KOPT-K1 (cell line): ENCODE measurements around the gene GANAB.
A peak's percentile ranks its signal among the peaks of the same experiment; 100 is the strongest.
"Not testable (repeated sequence)": the region's sequence is repeated elsewhere in the genome, so short reads cannot be mapped to it uniquely, and the experiment has no call there.

Experiments
- H3K27ac ChIP-seq: fragments of 200-600 bp; sonication (generic); 2 replicates; pipeline ENCODE4 v1.5.1; 2016; ENCODE audit warnings: antibody characterized with exemption, mild to moderate bottlenecking, low read depth, low read length; ENCODE audit not compliant: poor library complexity, severe bottlenecking
- H3K36me3 ChIP-seq: fragments of 200-600 bp; sonication (generic); 2 replicates; pipeline ENCODE4 v1.5.1; 2017; ENCODE audit warnings: antibody characterized with exemption, mild to moderate bottlenecking, low read length, moderate library complexity; ENCODE audit not compliant: insufficient read depth
- H3K9me3 ChIP-seq: fragments of 200-600 bp; sonication (generic); 2 replicates; pipeline ENCODE4 v1.5.1; 2017; ENCODE audit warnings: antibody characterized with exemption, low read length, mild to moderate bottlenecking; ENCODE audit not compliant: insufficient read depth, poor library complexity, severe bottlenecking

Gene GANAB

GRCh38 chr11:62675415-62675814 lies 29.0 kb upstream of the GANAB start:
- H3K9me3 ChIP-seq, H3K27ac ChIP-seq: not testable (repeated sequence)
- H3K36me3 ChIP-seq, result peaks cover 50% of the 10 kb centered on the region

- Histone ChIP-seq H3K36me3 (peaks cover 57% of the 10 kb centered on the region), H3K9me3 (no peaks in the 10 kb centered on the region), H3K27ac (no peak overlapping the region)
These were observed 26.7 kb upstream of the GANAB start for GRCh38 chr11:62673196-62673525.

DNA sequence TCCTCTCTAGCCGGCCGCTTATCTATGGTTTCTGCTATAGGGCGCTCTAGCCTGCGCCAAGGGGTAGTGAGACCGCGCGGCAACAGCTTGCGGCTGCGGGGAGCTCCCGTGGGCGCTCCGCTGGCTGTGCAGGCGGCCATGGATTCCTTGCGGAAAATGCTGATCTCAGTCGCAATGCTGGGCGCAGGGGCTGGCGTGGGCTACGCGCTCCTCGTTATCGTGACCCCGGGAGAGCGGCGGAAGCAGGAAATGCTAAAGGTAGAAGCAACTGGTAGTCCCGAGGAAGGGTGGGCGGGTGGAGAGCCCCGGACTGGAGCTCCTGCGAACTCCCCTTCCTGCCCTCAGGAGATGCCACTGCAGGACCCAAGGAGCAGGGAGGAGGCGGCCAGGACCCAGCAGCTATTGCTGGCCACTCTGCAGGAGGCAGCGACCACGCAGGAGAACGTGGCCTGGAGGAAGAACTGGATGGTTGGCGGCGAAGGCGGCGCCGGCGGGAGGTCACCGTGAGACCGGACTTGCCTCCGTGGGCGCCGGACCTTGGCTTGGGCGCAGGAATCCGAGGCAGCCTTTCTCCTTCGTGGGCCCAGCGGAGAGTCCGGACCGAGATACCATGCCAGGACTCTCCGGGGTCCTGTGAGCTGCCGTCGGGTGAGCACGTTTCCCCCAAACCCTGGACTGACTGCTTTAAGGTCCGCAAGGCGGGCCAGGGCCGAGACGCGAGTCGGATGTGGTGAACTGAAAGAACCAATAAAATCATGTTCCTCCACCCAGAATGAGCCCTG lies 25.4 kb upstream of the GANAB start, which contains the start of the genes LBHD1 and UQCC3:
LBHD1 (minus strand) TSS at position 660 of the 782 bp plus-strand sequence. CDS start 2,236 bp downstream, outside the sequence.
UQCC3 (plus strand) TSS at position 66 of the 782 bp plus-strand sequence; CDS start at position 139, 73 bp downstream.
- H3K9me3 ChIP-seq, result no peaks in the 10 kb centered on the region
- peaks cover 58% of the 10 kb centered on the region for H3K36me3 ChIP-seq
- peak within 1 kb of the TSS; percentile 93 for H3K27ac ChIP-seq

DNA sequence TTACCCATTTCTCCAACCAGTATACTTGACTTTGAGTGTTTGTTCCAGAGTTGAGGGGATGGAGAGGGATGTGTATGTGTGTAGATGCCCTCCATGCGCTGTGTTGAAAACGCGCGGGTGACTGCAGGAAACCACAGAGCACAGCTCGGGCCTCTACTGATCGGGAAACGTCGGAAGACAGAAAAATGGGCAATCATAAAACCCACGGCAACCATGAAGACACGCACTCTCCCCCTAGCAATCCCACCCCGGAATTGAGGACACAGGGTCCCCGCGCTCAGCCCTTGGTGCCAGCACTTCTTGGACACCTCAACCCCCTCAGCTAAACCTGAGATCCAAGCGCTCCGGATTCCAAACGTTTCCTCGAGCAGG lies 24.8 kb upstream of the GANAB start:
- Histone ChIP-seq H3K27ac (peak overlapping the region; percentile 93), H3K9me3 (no peaks in the 10 kb centered on the region), H3K36me3 (peaks cover 58% of the 10 kb centered on the region)

DNA sequence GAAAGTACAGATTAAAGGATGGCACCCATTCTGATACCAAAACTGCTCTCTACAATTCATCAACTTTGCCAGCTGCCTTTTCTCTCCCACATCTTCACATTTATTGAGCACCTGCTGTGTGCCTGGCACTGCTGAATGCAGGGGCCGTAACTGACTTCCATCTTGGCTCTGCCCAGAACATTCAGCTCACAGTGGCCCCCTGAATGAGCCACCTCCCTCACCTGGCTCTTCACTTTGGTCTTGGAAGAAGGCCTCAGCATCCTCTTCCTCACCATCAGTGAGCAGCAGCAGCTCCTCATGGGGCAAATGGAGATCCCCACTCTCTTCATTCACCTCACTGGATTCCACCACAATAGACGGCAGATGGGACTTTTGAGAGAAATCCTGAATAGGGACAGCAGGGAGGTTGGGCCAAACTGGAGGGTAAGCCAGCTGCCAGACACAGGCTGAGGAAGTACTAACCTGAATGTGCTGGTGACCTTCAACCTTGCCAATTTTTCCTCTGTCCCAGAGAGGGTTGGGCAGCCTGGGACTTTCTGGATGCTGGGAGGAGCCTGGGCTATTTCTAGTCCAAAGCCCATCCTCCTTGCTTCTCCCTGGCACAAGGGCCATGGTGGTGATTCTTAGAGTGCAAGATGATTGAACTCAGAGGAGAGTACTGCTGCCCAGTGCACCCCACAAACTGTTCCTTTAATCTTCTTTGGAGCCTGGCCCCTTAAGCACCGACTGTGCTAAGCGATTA lies 23.2 kb upstream of the GANAB start:
- Histone ChIP-seq H3K27ac (peak overlapping the region; percentile 4), H3K9me3 (no peaks in the 10 kb centered on the region), H3K36me3 (peaks cover 47% of the 10 kb centered on the region)

- H3K9me3 ChIP-seq, result no peaks in the 10 kb centered on the region
- peaks cover 37% of the 10 kb centered on the region for H3K36me3 ChIP-seq
- no peak overlapping the region for H3K27ac ChIP-seq
These were observed 21.0 kb upstream of the GANAB start for GRCh38 chr11:62667460-62667859.

DNA sequence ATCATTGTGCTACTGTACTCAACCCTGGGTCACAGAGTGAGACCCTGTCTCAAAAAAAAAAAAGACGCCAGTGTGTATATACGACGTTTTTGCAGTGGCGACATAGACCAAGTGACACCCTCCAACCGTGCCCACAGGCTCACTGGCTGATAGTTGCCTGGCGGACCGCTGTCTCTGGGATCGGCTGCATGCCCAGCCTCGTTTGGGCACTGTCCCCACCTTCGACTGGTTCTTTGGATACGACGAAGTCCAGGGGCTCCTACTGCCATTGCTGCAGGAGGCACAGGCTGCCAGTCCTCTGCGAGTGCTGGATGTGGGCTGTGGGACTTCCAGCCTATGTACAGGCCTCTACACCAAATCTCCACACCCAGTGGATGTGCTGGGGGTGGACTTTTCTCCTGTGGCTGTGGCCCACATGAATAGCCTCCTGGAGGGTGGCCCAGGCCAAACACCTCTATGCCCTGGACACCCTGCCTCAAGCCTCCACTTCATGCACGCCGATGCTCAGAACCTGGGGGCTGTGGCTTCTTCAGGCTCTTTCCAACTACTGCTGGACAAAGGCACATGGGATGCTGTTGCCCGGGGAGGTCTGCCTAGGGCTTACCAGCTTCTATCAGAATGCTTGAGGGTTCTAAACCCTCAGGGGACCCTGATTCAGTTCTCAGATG lies 20.0 kb upstream of the GANAB start:
- Histone ChIP-seq H3K27ac (peak overlapping the region; percentile 84), H3K9me3 (no peaks in the 10 kb centered on the region), H3K36me3 (peaks cover 47% of the 10 kb centered on the region)

DNA sequence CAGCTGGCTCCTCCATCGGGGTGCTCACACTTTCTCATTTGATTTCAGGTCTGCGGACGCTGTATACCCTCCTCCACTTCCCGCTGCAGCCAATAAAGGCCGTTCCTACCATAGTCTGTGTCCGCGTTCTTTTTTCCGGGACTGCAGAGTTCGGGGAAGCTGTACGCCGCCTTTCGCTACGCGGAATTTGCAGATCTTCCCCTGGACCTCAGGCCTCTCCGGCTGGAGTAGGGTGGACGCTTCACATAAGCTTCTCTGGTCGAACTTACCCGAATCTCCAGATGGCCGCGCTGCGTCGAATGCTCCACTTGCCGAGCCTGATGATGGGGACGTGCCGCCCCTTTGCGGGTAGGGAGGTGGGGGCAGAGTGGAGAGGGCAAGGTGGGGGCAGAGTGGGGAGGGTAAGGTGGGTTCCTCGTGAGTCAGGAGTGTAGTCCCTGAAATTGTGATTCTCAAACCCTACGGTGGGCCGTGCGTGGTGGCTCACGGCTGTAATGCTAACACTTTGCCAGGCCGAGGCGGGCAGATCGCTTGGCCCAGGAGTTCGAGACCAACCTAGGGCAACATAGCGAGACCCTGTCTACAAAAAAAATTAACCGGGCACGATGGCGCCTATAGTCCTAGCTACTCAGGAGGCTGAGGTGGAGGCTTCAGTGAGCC lies 19.3 kb upstream of the GANAB start:
- peak overlapping the region; percentile 84 for H3K27ac ChIP-seq
- H3K9me3 ChIP-seq, result no peaks in the 10 kb centered on the region
- H3K36me3 ChIP-seq, result peaks cover 52% of the 10 kb centered on the region

DNA sequence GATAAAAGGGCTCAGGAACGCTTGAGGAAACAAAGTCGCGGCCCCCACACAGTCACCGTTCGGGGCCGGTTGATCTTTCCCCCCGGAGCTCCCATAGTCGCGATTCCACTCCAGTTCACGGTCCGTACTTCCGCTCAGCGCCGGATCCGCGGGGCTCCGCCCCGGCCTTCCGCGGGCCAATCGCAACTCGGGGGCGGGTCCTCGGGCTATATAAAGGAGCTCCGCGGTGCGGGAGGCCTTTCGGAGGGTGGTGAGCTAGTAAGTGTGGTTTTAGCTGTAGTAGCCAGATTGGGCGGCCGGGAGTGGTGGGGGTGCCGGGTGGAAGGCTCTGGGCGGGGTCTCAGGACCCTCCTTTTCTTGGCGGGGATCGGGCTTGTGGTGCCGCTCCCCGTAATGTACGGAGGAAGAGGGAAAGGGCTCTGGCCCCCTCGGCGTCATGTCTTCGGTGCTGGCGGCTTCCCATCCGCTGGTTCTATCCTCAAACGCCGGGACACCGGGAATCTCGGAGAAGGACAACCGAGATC lies 18.7 kb upstream of the GANAB start, which contains the start of the genes C11orf98 and CSKMT:
C11orf98 (minus strand) TSS at position 136 of the 524 bp plus-strand sequence; CDS start at position 95, 41 bp downstream.
CSKMT (plus strand) TSS at position 238 of the 524 bp plus-strand sequence. CDS start 568 bp downstream, outside the sequence.
- peak within 1 kb of the TSS; percentile 84 for H3K27ac ChIP-seq
- H3K36me3 ChIP-seq, result peaks cover 56% of the 10 kb centered on the region
- no peaks in the 10 kb centered on the region for H3K9me3 ChIP-seq

- Histone ChIP-seq H3K27ac (peak overlapping the region; percentile 84), H3K9me3 (no peaks in the 10 kb centered on the region), H3K36me3 (peaks cover 52% of the 10 kb centered on the region)
These were observed 18.1 kb upstream of the GANAB start for GRCh38 chr11:62664405-62665074.

DNA sequence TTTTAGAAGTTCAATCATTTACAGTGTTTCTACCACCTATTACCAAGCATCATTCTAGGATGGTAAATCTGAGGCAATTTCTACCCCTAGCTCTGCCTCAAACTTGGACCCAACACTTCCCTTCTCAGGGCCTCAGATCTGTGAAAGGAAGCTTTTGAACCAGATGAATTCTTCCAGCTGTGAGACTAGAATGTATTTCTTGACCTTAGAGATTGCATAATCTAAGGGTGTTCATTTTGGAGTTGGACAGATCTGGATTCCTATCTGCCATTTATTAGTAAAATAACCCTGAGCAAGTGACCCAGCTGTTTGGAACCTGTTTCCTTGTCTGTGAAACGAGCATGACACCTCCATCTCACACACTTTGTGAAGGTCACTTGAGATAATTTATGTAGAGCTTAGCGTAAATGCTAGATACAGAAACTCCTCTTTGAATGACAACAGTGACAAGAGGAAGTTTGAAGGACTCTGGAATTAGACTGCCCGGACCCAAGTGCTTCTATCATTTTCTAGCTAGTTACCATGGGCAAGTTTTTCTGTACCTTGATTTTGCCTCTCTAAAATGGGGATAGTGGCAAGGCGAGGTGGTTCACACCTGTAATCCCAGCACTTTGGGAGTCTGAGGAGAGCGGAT lies 10.5 kb upstream of the GANAB start:
- Histone ChIP-seq H3K9me3 (no peaks in the 10 kb centered on the region), H3K36me3 (peaks cover 14% of the 10 kb centered on the region; the same call in 1 of the 2 replicates), H3K27ac (no peak overlapping the region)

GRCh38 chr11:62654297-62654696 lies 7.9 kb upstream of the GANAB start:
- Histone ChIP-seq H3K36me3 (peaks cover 6% of the 10 kb centered on the region), H3K9me3 (no peaks in the 10 kb centered on the region), H3K27ac (no peak overlapping the region)

DNA sequence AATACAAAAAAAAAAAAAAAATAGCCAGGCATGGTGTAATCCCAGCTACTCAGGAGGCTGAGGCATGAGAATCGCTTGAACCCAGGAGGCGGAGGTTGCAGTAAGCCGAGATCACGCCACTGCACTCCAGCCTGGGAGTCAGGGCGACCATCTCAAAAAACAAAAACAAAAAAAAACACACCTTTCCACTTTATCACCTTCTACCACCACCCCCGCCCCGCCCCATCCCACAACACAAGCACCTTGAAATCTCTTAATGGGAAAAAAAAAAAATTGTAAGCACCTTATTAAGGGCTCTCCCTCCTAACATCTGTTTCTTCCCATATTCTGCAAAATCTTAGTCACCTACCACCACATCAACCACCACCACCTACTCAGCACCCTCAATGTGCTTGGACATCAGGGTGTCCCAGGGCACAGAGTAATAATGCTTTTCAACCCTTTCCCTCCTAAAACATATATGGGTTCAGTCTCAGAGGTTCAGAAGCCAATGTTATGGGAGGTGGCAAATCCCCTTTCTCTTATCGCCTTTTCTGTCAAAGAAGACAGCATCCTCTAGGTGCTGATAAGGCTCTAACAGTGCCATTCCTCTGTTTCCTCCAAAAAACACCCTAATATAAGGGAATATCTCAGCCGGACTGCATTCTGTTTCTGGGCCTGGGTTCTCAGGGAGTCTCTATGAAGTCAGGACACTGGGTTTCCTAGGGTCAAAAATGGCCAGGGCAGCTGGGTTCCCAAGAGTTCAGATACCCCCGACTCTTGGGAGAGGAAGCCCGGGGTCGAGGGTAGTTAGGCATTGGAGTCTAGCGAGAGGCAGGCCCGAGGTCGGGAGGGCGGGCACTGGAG lies 6.0 kb upstream of the GANAB start:
- peak overlapping the region; percentile 76 for H3K27ac ChIP-seq

More for the DNA sequence above, 6.0 kb upstream of the GANAB start:
- peaks cover 25% of the 10 kb centered on the region for H3K36me3 ChIP-seq
- no peaks in the 10 kb centered on the region for H3K9me3 ChIP-seq
